Stomach smooth muscle (tissue), 2 donors: ENCODE data around the gene TTC28.
A peak's percentile ranks its signal among the peaks of the same experiment; 100 is the strongest.
"Not testable (repeated sequence)": the region's sequence is repeated elsewhere in the genome, so short reads cannot be mapped to it uniquely, and the experiment has no call there.

Source experiments
- H3K27ac ChIP-seq: one replicate; pipeline ENCODE4 v1.7.0; 2013; ENCODE audit warnings: mild to moderate bottlenecking, low read length, inconsistent platforms
- H3K27me3 ChIP-seq, 2 donors: one replicate each; pipeline ENCODE4 v1.7.0; 2013; ENCODE audit warnings: low read length in 2 of 2; ENCODE audit not compliant: insufficient read depth in 2 of 2, control insufficient read depth in 1 of 2
- H3K36me3 ChIP-seq, 2 donors: one replicate each; pipeline ENCODE4 v1.7.0; 2013; ENCODE audit warnings: low read length in 2 of 2; ENCODE audit not compliant: control insufficient read depth in 2 of 2, insufficient read depth in 2 of 2
- H3K4me1 ChIP-seq: one replicate; pipeline ENCODE4 v1.7.0; 2013; ENCODE audit warnings: low read length; ENCODE audit not compliant: control insufficient read depth, insufficient read depth
- H3K4me3 ChIP-seq, 2 donors: one replicate each; pipeline ENCODE4 v1.7.0; 2013; ENCODE audit warnings: low read length in 2 of 2
- H3K9ac ChIP-seq, 2 donors: one replicate each; pipeline ENCODE4 v1.7.0; 2013; ENCODE audit warnings: low read length in 2 of 2, mild to moderate bottlenecking in 1 of 2
- H3K9me3 ChIP-seq, 2 donors: one replicate each; pipeline ENCODE4 v1.7.0; 2013; ENCODE audit warnings: low read length in 2 of 2; ENCODE audit not compliant: control insufficient read depth in 2 of 2
- donor health status: healthy.
- donor health status: Pancreatic carcinoma.

TTC28 gene

GRCh38 chr22:28679611-28680287 lies at the start of gene TTC28:
TSS of gene TTC28 (minus strand) at chr22:28679840. CDS start at chr22:28679723, 117 bp downstream.
- H3K4me1 ChIP-seq, H3K27ac ChIP-seq, H3K9me3 ChIP-seq, H3K27me3 ChIP-seq, H3K36me3 ChIP-seq: not testable (repeated sequence)
- Histone ChIP-seq H3K9ac (peak within 1 kb of the TSS; percentile 74 to 82), H3K4me3 (peak within 1 kb of the TSS; percentile 83 to 90)

GRCh38 chr22:28728621-28729313 lies 49.1 kb upstream of the TTC28 start:
- no peaks in the 10 kb centered on the region for H3K4me1 ChIP-seq
- H3K36me3 ChIP-seq: no peaks in the 10 kb centered on the region
- no peak overlapping the region for H3K4me3 ChIP-seq
- H3K9me3 ChIP-seq: no peaks in the 10 kb centered on the region
- no peak overlapping the region for H3K27ac ChIP-seq
- no peak overlapping the region for H3K9ac ChIP-seq
- H3K27me3 ChIP-seq: no peaks in the 10 kb centered on the region

- H3K36me3 ChIP-seq: no peaks in the 10 kb centered on the region
- H3K27ac ChIP-seq: no peak overlapping the region
- no peak overlapping the region for H3K4me3 ChIP-seq
Measured at GRCh38 chr22:28728002-28728401, 48.4 kb upstream of the TTC28 start.

GRCh38 chr22:28718044-28718443 lies 38.4 kb upstream of the TTC28 start:
- Histone ChIP-seq H3K27ac (no peak overlapping the region), H3K4me1 (no peaks in the 10 kb centered on the region), H3K4me3 (no peak overlapping the region), H3K9me3 (no peaks in the 10 kb centered on the region), H3K9ac (no peak overlapping the region), H3K36me3 (no peaks in the 10 kb centered on the region), H3K27me3 (no peaks in the 10 kb centered on the region)

More at GRCh38 chr22:28728002-28728401, 48.4 kb upstream of the TTC28 start:
- H3K27me3 ChIP-seq: no peaks in the 10 kb centered on the region
- H3K4me1 ChIP-seq: no peaks in the 10 kb centered on the region
- no peak overlapping the region for H3K9ac ChIP-seq
- H3K9me3 ChIP-seq: no peaks in the 10 kb centered on the region

- H3K4me1 ChIP-seq: no peaks in the 10 kb centered on the region
- H3K36me3 ChIP-seq: no peaks in the 10 kb centered on the region
- no peak overlapping the region for H3K4me3 ChIP-seq
- H3K27ac ChIP-seq: no peak overlapping the region
- no peaks in the 10 kb centered on the region for H3K9me3 ChIP-seq
- H3K27me3 ChIP-seq: no peaks in the 10 kb centered on the region
- H3K9ac ChIP-seq: no peak overlapping the region
Measured at GRCh38 chr22:28716686-28717085, 37.0 kb upstream of the TTC28 start.

GRCh38 chr22:28715611-28716010 lies 36.0 kb upstream of the TTC28 start:
- H3K36me3 ChIP-seq: no peaks in the 10 kb centered on the region
- no peaks in the 10 kb centered on the region for H3K9me3 ChIP-seq
- H3K4me1 ChIP-seq: no peaks in the 10 kb centered on the region
- H3K9ac ChIP-seq: no peak overlapping the region
- H3K27me3 ChIP-seq: no peaks in the 10 kb centered on the region
- H3K4me3 ChIP-seq: no peak overlapping the region
- no peak overlapping the region for H3K27ac ChIP-seq

GRCh38 chr22:28714043-28714628 lies 34.5 kb upstream of the TTC28 start:
- no peak overlapping the region for H3K4me3 ChIP-seq
- H3K4me1 ChIP-seq: no peaks in the 10 kb centered on the region
- H3K9me3 ChIP-seq: no peaks in the 10 kb centered on the region
- no peak overlapping the region for H3K27ac ChIP-seq
- H3K27me3 ChIP-seq: no peaks in the 10 kb centered on the region
- no peaks in the 10 kb centered on the region for H3K36me3 ChIP-seq
- no peak overlapping the region for H3K9ac ChIP-seq

GRCh38 chr22:28711820-28712777 lies 32.5 kb upstream of the TTC28 start:
- Histone ChIP-seq H3K9me3 (no peaks in the 10 kb centered on the region), H3K36me3 (no peaks in the 10 kb centered on the region), H3K4me1 (no peaks in the 10 kb centered on the region), H3K9ac (peak overlapping the region in 1 of 2 donors; percentile 2), H3K27me3 (no peaks in the 10 kb centered on the region), H3K4me3 (no peak overlapping the region), H3K27ac (no peak overlapping the region)

- Histone ChIP-seq H3K27me3 (no peaks in the 10 kb centered on the region), H3K9ac (no peak overlapping the region), H3K9me3 (no peaks in the 10 kb centered on the region), H3K36me3 (no peaks in the 10 kb centered on the region), H3K27ac (no peak overlapping the region), H3K4me3 (no peak overlapping the region), H3K4me1 (no peaks in the 10 kb centered on the region)
Measured at GRCh38 chr22:28711341-28711740, 31.7 kb upstream of the TTC28 start.

- H3K4me3 ChIP-seq: no peak overlapping the region
- no peak overlapping the region for H3K27ac ChIP-seq
- H3K27me3 ChIP-seq: no peaks in the 10 kb centered on the region
- no peaks in the 10 kb centered on the region for H3K9me3 ChIP-seq
- H3K36me3 ChIP-seq: no peaks in the 10 kb centered on the region
- peak overlapping the region in 1 of 2 donors; percentile 20 for H3K9ac ChIP-seq
- H3K4me1 ChIP-seq: no peaks in the 10 kb centered on the region
Measured at GRCh38 chr22:28710576-28711191, 31.0 kb upstream of the TTC28 start.
